ENCODE measurements around the gene BABAM2. TPM values are rescaled to one million over a fixed set of nuclear protein-coding genes. Genes with fewer than 3 reads are reported as not detected.

Gene BABAM2
- total RNA-seq, 1 experiment from 2014 or later = 27.1 TPM

- no peak overlapping the region for H2BK15ac ChIP-seq (ENCODE audit: low read depth, low read length)
- no peaks in the 10 kb centered on the region for H3K79me1 ChIP-seq (ENCODE audit: insufficient read depth, low read depth, low read length, poor library complexity, severe bottlenecking)
- H3K27me3 ChIP-seq (ENCODE audit: insufficient read depth, low read length) = no peaks in the 10 kb centered on the region
- H4K20me1 ChIP-seq (ENCODE audit: control insufficient read depth, insufficient read depth, insufficient read length) = no peaks in the 10 kb centered on the region
- H3T11ph ChIP-seq (ENCODE audit: low read length) = no peak overlapping the region
- no peaks in the 10 kb centered on the region for H3K9me3 ChIP-seq (ENCODE audit: control insufficient read depth, low read depth, low read length)
- H2BK20ac ChIP-seq (ENCODE audit: low read depth, low read length, poor library complexity, severe bottlenecking) = no peak overlapping the region
- no peak overlapping the region for H2BK5ac ChIP-seq (ENCODE audit: insufficient read length, low read length)
- no peak overlapping the region for H3K27ac ChIP-seq (ENCODE audit: insufficient read length, low read depth, low read length)
- no peak overlapping the region for H4K91ac ChIP-seq (ENCODE audit: insufficient read length, low read depth, low read length)
- no peak overlapping the region for H3K56ac ChIP-seq (ENCODE audit: insufficient read length, low read depth, low read length)
- H4K8ac ChIP-seq (replicated peaks; ENCODE audit: insufficient read length, low read depth, low read length) = no peak overlapping the region
- Mint-ChIP-seq H3K36me3 (ENCODE audit: insufficient read depth in 1 of 3, low read depth in 3 of 3) (no peaks in the 10 kb centered on the region), H3K27ac (no peak overlapping the region), H3K9me3 (no peaks in the 10 kb centered on the region), H3K27me3 (ENCODE audit: low read depth) (no peaks in the 10 kb centered on the region), H3K4me3 (no peak overlapping the region), H3K4me1 (no peaks in the 10 kb centered on the region)
- no peaks in the 10 kb centered on the region for H3K79me2 ChIP-seq (ENCODE audit: insufficient read depth, low read length)
- no peak overlapping the region for H2BK12ac ChIP-seq (ENCODE audit: insufficient read length, low read depth, low read length)
- no peak overlapping the region for H3K4me2 ChIP-seq (ENCODE audit: insufficient read depth, insufficient read length, low read length)
- no peak overlapping the region for H3K23ac ChIP-seq (ENCODE audit: insufficient read length, low read depth, low read length)
- no peak overlapping the region for H2AK5ac ChIP-seq (ENCODE audit: insufficient read length, low read length)
- no peaks in the 10 kb centered on the region for H3K23me2 ChIP-seq (ENCODE audit: insufficient read length, low read depth, low read length, poor library complexity, severe bottlenecking)
- no peak for DNase-seq
- H2AFZ ChIP-seq (ENCODE audit: low read length) = no peak overlapping the region
- H4K5ac ChIP-seq (ENCODE audit: insufficient read length, low read depth, low read length) = no peak overlapping the region
- no peak overlapping the region for H3K18ac ChIP-seq (ENCODE audit: insufficient read length, low read depth, low read length)
- H3K4ac ChIP-seq (ENCODE audit: low read depth, low read length) = no peak overlapping the region
- H3K14ac ChIP-seq (ENCODE audit: insufficient read depth, low read length) = no peak overlapping the region
- H2BK120ac ChIP-seq (ENCODE audit: low read depth, low read length, poor library complexity, severe bottlenecking) = no peak overlapping the region
- H3K9ac ChIP-seq (ENCODE audit: extremely low read depth, insufficient read length, low read length) = no peak overlapping the region
- no peaks in the 10 kb centered on the region for H3K4me1 ChIP-seq (ENCODE audit: insufficient read depth, low read length)
- WGBS (ENCODE audit: extremely low coverage, insufficient read length, low lambda C conversion rate) = no CpG with 5 or more reads among the region's 5 CpGs
- no peak for TF ChIP-seq CTCF (conservative IDR thresholded peaks at IDR 0.05)
These were observed 24.7 kb downstream of the BABAM2 start for GRCh38 chr2:27915191-27915590.

Data from H9 (cell line).